GM19240 (cell line): ENCODE data around the gene SERP2.
"Not testable (repeated sequence)": the region's sequence is repeated elsewhere in the genome, so short reads cannot be mapped to it uniquely, and the experiment has no call there.

ENCODE experiments used
- DNase-seq: peaks from one replicate; pipeline ENCODE4 v3.0.0; 2011; ENCODE audit warnings: low spot score; ENCODE audit not compliant: insufficient read length

Gene SERP2

DNA sequence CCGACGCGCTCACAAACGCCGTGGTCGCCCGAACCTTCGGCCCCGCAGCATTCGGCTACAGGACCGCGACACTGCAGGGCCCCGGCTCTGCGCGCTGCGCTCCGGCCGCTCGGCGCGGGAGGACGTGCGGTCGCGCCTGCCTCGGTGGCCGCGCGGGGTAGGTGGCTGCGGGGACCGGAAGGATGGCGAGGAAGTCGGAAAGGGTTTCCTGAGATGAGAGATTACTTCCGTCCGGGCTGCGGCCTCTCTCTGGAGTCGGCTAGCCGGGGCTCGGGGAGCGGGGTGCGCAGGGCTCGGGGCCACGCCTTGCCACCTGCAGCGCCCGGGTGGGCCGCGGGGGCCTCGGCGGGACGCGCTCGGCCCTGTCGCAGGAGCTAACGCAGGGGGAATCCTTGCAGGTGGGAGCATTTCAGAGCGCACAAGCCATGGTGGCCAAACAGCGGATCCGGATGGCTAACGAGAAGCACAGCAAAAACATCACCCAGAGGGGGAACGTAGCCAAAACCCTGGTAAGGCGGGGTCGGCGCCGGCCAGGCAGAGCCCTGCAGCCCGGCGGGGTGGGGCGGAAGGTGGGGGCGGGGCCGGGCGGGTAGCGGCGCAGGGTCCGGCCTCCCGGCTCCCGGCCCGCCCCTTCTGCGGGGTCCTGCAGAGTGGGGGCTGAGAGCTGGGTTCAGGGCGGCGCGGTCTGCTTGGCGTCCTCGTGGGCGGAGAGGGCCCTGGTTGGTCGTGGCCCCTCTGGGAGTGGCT, at the start of gene SERP2:
Gene SERP2 (plus strand): TSS at position 224 of the 747 bp plus-strand sequence. CDS start 202 bp downstream, at position 426.
- DNase-seq, result no peak

DNA sequence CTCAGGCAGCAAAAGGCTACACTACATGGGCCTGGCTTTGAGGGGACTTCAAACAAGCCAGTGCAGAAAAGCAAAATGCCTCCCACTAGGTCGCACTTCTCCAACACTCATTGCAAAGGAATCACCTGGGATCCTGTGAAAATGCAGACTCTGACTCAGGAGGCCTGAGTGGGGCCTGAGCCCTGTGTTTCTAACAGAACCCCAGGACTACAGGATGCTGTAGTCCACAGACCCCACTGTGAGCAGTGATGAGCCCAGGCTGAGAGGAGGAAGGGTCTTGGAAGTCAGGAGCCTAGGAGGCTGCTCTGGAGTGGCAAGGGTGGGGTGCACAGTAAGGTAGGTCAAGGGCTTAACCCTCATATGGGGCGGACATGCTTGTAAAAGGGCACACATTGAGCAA, 46.7 kb upstream of the SERP2 start:
- no peak for DNase-seq

DNA sequence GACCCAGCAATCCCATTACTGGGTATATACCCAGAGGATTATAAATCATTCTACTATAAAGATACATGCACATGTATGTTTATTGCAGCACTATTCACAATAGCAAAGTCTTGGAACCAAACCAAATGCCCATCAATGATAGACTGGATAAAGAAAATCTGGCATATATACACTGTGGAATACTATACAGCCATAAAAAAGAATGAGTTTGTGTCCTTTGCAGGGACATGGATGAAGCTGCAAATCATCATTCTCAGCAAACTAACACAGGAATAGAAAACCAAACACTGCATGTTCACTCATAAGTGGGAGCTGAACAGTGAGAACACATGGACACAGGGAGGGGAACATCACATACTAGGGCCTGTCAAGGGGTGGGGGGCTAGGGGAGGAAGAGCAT, 44.6 kb upstream of the SERP2 start:
- not testable (repeated sequence) for DNase-seq

DNA sequence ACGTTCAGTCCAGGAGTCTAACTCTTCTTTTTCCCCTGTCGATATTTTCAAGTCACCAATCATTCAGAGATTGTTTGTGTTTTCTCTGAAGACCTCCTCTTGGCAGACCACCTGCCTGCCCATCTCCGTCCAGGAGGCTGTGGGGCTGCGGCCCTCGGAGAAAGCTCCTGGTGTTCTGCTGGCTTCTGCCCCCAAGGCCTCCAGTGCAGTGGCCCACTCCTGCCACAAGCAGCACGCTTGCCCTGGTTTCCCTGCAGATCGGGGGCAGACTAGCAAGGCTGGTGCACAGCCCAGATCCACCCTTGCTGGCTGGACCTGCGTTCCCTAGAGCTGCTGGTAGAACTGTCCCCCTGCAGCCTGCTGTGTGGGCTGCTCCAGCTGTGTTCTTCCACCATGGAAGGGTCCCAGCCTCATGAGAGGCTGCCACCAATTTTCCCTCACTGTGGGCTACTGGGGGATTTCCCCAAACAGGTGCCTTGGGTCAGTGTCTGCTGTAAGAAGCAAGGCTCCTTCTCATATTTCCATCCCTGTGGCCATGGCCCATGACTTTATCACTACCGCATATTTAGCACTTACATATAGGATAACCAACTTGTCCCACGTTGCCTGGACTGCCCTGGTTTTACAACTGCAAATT, 43.6 kb upstream of the SERP2 start:
- DNase-seq, result no peak

DNA sequence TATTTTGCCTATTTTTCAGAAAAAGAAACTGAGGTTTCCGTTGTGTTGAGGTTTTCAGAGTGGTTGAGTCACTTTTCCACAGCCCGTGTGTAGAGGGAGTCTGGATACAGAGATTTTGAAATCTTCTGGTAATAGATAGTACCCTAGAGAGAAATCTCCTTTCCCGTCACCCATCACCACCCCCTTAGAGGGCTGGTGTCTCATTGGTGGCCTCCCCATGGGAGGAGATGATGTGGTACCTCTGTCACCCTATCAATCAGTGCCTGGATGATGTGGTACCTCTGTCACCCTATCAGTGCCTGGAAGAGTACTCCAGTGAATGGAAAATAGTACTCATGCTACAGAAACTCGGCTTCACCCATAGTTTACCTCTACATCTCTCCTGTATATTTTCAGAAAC, 42.2 kb upstream of the SERP2 start:
- no peak for DNase-seq

DNA sequence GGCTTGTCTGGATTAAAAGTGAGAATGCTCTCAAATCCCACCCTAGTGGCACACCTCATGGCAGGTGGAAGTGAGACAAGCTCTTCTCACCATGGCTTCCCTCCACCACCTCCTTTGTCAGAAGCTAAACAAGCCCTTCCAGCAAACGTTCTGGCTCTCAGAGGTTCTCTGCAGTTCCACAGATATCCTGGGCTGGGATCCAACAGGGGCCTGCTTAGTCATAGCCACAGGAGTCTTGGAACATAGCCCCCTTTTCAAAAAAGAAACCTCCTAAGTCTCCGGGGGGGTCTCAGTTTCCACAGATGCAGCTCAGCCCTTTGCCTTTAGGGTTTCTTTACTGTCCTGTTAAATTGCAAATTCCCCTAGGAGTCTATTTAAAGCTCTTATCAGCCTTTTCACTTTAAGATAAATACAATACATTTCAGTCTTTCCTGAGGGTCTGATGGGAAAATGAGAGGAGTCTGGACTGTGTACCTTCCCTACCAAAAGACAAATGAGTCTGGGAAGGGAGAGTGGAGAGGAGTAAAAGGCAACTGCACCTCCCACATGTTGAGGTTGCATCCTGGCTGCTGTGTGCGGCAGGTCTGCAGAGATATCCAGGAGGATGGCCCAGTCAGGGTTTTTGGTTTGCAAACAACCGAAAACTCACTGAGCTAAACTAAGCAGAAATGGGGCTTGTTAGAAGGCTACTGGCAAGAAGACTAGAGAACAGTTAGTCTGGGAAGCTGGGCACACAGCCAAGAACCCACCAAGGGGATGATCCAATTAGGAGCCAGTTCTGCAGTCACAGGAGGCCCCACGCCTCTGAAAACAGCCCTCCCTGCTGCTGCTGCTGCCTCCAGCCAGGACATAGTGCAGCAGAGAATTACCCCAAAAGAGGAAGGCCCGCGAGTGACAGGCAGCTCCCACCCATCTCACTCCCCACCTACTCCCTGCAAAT, 41.4 kb upstream of the SERP2 start:
- DNase-seq, result no peak

DNA sequence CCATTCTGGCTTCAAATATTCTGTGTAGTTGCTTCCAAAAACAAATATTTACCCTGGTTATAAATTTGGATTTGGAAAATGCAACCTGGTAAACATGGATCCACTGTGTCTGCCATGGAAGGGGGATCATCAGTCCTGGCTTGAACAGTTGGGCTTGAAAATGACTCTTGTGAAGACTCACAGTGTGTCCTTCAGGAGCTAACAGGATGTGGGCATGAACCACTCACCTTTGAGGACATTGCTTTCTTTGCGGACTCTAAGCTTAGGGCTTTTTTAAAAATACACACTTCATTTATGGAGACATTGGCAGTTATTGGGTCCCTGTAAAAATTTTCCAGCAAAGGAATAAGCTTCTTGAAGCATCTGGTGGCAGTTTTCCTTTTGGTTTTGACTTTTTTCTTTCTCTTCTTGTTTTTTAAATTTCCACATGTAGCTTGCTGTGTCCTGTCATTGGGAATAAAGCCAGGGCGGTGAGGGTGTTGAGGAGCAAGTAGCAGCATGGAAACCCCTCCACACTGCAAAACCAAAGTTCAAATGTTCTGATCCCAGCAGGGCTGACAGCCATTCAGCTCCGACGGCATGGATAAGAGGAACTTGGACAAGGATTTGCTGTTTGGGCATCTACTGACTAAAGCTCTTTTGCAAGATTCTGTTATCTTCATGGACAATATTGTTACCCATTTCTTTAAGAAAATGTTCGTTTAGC, 39.5 kb upstream of the SERP2 start:
- no peak for DNase-seq

DNA sequence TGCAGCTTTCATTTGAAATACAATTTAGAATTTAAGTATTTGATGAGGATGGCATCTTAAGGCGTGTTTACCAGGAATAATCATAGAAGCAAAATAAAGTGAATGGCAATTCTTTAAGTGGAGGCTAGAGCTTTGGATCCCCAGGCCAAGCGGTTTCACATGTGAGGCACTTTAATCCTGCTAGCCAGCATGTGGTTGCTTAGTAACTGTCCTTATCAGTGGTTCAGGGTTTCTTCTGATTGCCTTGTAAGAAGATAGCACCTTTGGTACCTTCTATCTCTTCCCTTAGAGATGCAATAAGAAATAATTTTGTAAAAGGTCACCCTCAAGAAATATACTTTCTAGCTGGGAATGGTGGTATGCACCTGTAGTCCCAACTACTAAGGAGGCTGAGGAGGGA, 38.9 kb upstream of the SERP2 start:
- DNase-seq, result no peak

DNA sequence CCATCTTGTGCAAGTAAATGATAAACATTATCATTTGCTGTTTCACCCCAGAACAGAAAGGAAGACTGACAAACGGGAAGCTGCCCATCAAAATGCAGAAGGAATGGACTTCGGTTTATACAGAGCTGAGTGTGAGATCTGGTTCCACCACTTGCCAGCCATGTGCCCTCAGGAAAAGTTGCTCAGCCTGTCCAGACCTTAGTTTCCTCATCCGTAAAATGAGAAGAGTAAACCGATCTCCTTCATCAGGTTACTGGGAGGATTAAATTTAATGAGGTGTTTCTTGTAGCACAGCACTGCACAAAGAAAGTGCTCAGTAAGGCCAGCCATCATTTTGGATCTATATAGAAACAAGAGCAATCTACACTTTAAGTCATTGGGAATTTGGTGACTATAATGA, 36.7 kb upstream of the SERP2 start:
- no peak for DNase-seq

DNA sequence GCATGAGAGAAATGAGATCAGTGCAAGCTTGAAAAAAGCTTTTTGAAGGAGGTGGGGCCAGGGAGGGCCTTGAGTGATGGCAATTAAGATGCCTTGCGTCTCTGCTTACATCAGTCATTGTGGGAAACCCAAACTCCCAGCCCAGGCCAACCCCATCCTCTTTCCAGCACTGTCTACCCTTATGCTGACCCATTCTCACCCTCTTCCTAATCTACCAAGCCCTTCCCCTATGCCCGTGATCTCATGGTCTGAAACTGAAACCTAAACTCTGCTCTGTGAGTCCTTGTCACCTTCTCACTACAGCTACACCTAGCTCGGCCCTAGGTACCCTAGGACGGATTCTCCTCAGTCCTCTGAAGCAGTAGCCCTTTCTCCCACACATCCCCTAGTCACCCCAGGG, 36.0 kb upstream of the SERP2 start:
- DNase-seq, result peak; percentile 7

DNA sequence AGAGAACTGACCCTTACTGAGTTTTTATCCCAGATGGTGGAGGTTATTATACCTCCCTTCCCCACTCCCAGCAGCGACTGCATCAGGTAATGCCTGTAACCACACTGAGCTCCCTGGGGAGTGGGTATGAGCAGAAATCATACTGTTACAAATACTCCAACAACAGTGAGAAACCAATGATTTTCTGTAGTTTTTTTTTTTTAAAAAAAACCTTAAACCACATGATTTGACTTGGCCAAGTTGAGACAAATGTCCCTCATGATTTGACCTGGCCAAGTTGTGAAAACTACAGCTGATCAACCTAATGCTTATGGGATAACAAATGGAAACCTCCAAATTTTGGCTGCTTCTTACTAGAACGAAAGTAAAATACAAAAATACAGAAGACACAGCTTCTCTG, 33.1 kb upstream of the SERP2 start:
- DNase-seq, result no peak

DNA sequence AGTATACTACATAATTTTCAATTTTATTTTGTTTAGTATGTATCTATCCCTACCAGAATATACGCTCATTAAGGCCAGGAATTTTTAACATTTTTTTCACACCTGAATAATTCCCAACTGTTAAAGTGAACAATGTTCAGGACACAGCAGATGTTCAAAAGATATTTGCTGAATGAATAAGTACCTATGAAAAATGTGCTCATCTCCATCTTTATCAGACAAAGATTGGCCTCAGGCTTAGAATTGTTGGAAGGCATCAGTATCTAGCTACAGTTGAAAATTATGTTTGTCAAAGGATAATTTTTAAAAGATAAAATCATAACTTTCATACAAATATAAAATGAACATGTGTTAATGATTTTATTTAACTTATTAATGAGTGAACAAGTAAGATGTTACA, 30.9 kb upstream of the SERP2 start:
- no peak for DNase-seq

DNA sequence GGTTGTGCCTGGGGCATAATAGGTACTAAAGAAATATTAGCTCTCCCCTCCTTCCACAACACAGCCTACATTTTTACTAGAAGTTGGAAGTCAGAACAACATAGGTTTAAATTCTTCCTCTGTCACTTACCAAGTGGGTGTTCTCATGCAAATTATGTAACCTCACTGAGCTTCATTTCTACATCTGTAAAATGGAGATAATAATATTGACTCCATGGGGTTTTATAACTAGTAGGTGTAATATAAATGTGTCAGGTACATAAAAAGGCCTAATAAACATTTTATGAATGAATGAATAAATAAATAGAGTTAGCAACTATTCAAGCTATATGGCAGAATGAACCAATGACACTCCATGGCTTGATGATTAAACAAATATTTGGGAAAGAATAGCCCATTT, 27.1 kb upstream of the SERP2 start:
- DNase-seq, result no peak

DNA sequence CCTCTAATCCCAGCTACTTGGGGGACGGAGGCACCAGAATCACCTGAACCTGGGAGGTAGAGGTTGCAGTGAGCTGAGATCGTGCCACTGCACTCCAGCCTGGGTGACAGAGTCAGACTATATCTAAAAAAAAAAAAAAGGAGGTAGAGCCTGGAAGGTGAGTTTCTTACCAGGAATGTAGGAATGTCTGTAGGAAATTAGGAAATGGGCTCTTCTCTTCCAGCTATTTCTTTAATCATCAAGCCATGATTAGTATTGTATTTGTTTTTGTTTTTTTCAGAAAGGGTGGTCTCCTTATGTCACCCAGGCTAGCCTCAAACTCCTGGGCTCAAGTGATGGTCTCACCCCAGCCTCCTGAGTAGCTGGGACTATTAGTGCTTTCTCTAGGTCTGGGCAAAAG, 26.3 kb upstream of the SERP2 start:
- DNase-seq, result no peak

DNA sequence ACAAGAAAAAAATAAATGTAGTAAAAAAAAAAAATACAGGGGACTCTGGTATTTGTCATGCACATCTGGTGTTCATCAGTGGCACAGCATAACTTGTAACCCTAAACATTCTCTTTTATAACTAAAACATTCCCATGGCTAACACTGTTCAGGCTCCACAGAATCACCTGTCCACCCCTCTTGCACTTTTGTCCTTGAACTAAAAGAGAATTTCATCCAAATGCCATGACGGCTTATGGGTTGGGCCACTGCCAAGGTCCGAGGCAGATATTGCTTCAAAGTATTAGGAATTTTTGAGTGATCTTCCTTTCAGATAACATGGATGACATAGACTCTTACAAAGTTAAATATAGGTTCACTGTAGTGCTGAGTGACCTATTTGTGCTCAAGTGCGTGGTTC, 25.7 kb upstream of the SERP2 start:
- DNase-seq, result no peak

DNA sequence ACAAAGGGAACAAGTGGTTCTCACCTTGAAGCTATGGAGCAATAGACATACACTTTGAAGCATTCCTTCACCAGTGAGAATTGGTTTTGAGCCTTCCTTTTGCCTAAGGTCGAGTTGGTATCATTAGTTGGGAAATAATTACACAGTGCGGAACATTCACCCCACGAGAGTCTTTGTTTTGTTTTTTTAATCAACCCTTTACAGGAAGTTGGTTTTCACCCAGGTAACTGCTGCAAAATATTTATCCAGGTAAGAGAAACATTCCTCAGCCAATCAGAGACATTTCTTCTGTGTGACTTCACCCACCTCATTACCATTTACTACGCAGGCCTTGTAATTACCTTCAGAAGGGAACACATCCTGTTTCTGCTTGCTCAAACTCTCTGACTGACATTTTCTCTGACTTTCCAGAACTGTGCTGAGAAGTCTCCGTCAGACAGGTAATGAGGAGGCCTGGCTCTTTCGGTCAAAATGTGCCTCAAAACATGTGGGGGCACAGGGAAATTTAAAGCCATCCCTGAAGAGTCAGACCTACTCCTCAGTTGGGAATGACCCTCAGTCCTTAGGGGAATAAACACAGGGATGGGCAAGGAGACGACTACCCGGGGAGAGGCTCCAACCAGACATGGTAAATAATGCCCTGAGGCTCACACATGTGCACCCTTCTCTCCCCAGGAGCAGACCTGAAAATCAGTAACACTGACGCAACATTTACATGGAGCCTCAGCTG, 22.7 kb upstream of the SERP2 start:
- no peak for DNase-seq

DNA sequence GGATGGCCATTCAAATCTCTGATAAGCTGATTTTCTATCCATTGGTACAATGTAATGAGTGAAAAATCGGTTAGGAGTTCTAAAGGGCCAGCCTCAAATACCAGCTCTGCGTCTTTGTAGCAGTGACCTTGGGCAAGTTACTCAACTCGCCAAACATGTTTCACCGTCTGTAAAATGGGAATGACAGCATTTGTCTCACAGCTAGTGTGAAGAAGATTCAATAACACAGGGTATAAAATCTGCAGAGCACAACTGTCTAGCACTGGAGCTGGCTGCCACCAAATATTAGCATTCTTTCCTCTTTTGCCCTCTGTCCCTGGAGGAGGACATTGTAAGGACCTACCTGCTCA, 22.1 kb upstream of the SERP2 start:
- DNase-seq, result no peak

DNA sequence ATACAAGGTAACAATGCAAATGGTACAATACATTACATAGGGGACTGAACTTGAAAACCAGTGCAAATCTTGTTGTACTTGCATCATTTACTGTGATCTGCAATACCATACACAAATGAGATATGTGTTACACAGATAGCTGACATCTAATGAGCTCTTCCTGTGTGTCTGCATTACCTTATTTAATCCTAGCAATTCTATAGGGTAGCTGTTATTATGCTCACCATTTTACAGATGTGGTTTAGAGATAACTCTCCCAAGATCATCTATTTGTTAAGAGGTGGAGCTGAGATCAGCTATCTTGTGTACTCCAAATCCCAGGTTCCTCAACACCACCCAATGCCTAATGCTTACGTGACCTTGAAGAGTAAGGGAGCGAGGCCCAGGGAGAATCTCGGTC, 21.4 kb upstream of the SERP2 start:
- DNase-seq, result no peak

DNA sequence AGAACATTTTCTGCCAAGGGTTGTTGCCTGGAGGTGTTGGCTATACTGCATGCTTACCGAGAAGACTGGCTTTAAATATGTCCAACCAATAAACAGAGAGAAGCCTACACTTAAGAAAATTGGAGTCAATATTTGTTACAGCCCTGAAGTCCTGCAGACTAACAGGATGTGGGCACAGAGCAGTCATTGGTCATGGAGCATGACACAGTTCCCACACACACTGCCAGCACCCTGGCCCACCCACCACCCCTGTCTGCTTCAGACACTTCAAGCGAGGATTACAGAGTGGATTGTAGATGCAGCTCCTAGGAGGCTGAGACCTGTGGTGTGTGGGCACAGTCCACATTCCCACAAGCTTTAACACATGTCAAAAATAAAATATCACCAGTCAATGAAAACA, 21.0 kb upstream of the SERP2 start:
- DNase-seq, result no peak

DNA sequence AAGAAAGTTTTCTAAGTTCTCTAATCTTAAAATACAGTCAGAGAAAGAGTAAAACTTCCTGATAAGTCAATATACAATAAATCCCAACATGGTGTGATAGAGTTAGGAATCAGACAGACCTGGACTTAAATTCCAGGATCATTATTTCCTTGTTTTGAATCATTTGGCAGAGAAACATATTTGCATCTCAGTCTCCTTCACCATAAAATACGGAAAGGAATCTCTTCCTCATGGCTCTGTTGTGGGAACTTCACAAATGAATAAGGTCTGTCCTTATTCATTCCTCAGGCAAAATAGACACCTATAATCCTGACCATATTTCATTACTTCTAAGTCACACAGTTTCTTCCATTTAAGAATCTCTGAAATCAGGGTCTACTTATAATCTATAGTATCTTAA, 19.3 kb upstream of the SERP2 start:
- DNase-seq, result no peak

DNA sequence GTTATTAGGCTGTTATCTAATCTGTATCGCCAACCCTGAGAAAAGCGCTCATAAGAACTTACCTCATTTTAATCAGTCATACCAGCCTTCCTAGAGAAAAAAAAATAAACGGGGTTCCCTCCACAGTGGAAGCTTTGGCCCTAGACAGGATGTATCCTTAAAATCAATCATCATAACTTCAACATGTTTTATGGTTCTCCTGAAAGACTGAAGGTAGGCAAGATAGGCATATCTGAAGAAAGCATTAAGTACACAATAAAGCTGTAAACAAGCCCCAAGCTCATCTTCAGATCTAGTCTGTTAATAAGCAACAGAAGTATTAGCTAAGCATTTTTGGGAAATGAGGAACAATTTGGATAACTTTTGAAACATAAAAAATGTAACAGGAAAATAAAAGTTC, 18.7 kb upstream of the SERP2 start:
- no peak for DNase-seq
